Osteocyte (in vitro differentiated cells): ENCODE measurements around the gene DCDC2C. TPM values are rescaled to one million over a fixed set of nuclear protein-coding genes. Genes with fewer than 3 reads are reported as not detected.

Source experiments
- DNase-seq: peaks from one replicate; pipeline ENCODE4 v3.0.0; 2021; ENCODE audit warnings: mixed read lengths; ENCODE audit not compliant: unreplicated experiment; ENCODE audit errors: extremely low spot score
- H3K27ac Mint-ChIP-seq: one replicate; pipeline ENCODE4 v1.8.0; 2021; ENCODE audit warnings: mild to moderate bottlenecking, mixed read lengths; ENCODE audit not compliant: unreplicated experiment
- H3K27me3 Mint-ChIP-seq: one replicate; pipeline ENCODE4 v1.8.0; 2021; ENCODE audit warnings: mixed read lengths; ENCODE audit not compliant: unreplicated experiment
- H3K36me3 Mint-ChIP-seq: one replicate; pipeline ENCODE4 v1.8.0; 2021; ENCODE audit warnings: mixed read lengths; ENCODE audit not compliant: unreplicated experiment
- H3K4me1 Mint-ChIP-seq: one replicate; pipeline ENCODE4 v1.8.0; 2021; ENCODE audit warnings: mixed read lengths; ENCODE audit not compliant: unreplicated experiment
- H3K4me3 Mint-ChIP-seq: one replicate; pipeline ENCODE4 v1.8.0; 2021; ENCODE audit warnings: mild to moderate bottlenecking, moderate library complexity, mixed read lengths; ENCODE audit not compliant: unreplicated experiment
- H3K9me3 Mint-ChIP-seq: one replicate; pipeline ENCODE4 v1.8.0; 2021; ENCODE audit warnings: mixed read lengths; ENCODE audit not compliant: unreplicated experiment
- CTCF ChIP-seq: fragments of 200-600 bp; sonication (generic); IDR thresholded peaks from 2 replicates; pipeline ENCODE4 v1.5.0; 2021; ENCODE audit warnings: antibody characterized with exemption, mild to moderate bottlenecking, moderate library complexity
- long read RNA-seq: library from polyadenylated mRNA; unstranded; transcript quantifications from one replicate; pipeline ENCODE4 v2.0.0, GENCODE V29; 2021
- total RNA-seq: library from RNA; stranded (reverse); gene quantifications from 2 replicates; pipeline ENCODE4 v1.2.1, GENCODE V29; 2021

Gene DCDC2C
- not detected in 2 replicates for total RNA-seq
- long read RNA-seq: 0 reads

GRCh38 chr2:3703236-3703756, at the start of gene DCDC2C:
DCDC2C (plus strand) TSS chr2:3703575; CDS start chr2:3703752, 177 bp downstream.
- Mint-ChIP-seq H3K4me3 (no peak within 1 kb of the TSS), H3K27ac (no peak within 1 kb of the TSS), H3K4me1 (peaks cover 21% of the 10 kb centered on the region), H3K27me3 (peaks cover 40% of the 10 kb centered on the region), H3K36me3 (no peaks in the 10 kb centered on the region), H3K9me3 (no peaks in the 10 kb centered on the region)
- TF ChIP-seq CTCF: no peak
- no peak for DNase-seq

- H3K4me3 Mint-ChIP-seq: no peak overlapping the region
- no peak for DNase-seq
- no peak overlapping the region for H3K27ac Mint-ChIP-seq
- peaks cover 7% of the 10 kb centered on the region for H3K27me3 Mint-ChIP-seq
- no peaks in the 10 kb centered on the region for H3K9me3 Mint-ChIP-seq
- TF ChIP-seq CTCF: no peak
- no peaks in the 10 kb centered on the region for H3K36me3 Mint-ChIP-seq
- peaks cover 7% of the 10 kb centered on the region for H3K4me1 Mint-ChIP-seq
These were observed 49.4 kb upstream of the DCDC2C start for GRCh38 chr2:3654011-3654410.

GRCh38 chr2:3654531-3655225, 48.7 kb upstream of the DCDC2C start:
- Mint-ChIP-seq H3K27me3 (peaks cover 5% of the 10 kb centered on the region), H3K4me1 (peaks cover 9% of the 10 kb centered on the region), H3K27ac (no peak overlapping the region), H3K9me3 (no peaks in the 10 kb centered on the region), H3K36me3 (no peaks in the 10 kb centered on the region), H3K4me3 (no peak overlapping the region)
- no peak for DNase-seq
- no peak for TF ChIP-seq CTCF

GRCh38 chr2:3655871-3656761, 47.3 kb upstream of the DCDC2C start:
- no peaks in the 10 kb centered on the region for H3K36me3 Mint-ChIP-seq
- peaks cover 6% of the 10 kb centered on the region for H3K4me1 Mint-ChIP-seq
- H3K27ac Mint-ChIP-seq: no peak overlapping the region
- no peak for DNase-seq
- H3K9me3 Mint-ChIP-seq: no peaks in the 10 kb centered on the region
- H3K27me3 Mint-ChIP-seq: peaks cover 5% of the 10 kb centered on the region
- TF ChIP-seq CTCF: no peak
- no peak overlapping the region for H3K4me3 Mint-ChIP-seq
